K562 (cell line): ENCODE results near the gene CEP76. TPM values are rescaled to one million over a fixed set of nuclear protein-coding genes. Genes with fewer than 3 reads are reported as not detected.
A peak's percentile ranks its signal among the peaks of the same experiment; 100 is the strongest.

ENCODE experiments used
- BACH1 ChIP-seq: fragments of 200-800 bp; sonication (Bioruptor generic); IDR thresholded peaks from 2 replicates; pipeline ENCODE4 v1.6.1; 2016; ENCODE audit warnings: missing genetic modification characterization, missing compliant biosample characterization
- BHLHE40 ChIP-seq: IDR thresholded peaks from 2 replicates; pipeline ENCODE4 v1.6.1; 2011; ENCODE audit warnings: low read length, improper control_type of control experiment
- DNMT1 ChIP-seq: fragments of 450-650 bp; IDR thresholded peaks from 2 replicates; pipeline ENCODE4 v1.6.1; 2016; ENCODE audit warnings: antibody characterized with exemption, mild to moderate bottlenecking
- E2F8 ChIP-seq: fragments of 450-650 bp; IDR thresholded peaks from 2 replicates; pipeline ENCODE4 v1.7.1; 2018; ENCODE audit warnings: mild to moderate bottlenecking, low read depth; ENCODE audit not compliant: partially characterized antibody
- ELF2 ChIP-seq: fragments of 250-450 bp; sonication (Bioruptor Pico); IDR thresholded peaks from 2 replicates; pipeline ENCODE4 v1.5.0; 2021; ENCODE audit warnings: mild to moderate bottlenecking
- ELF4 ChIP-seq: fragments of 450-650 bp; formaldehyde crosslinking; IDR thresholded peaks from 2 replicates; pipeline ENCODE4 v1.4.0; 2022; ENCODE audit warnings: missing genetic modification characterization
- EP300 ChIP-seq: IDR thresholded peaks from 2 replicates; pipeline ENCODE4 v1.6.1; 2012; ENCODE audit warnings: low read length, improper control_type of control experiment
- HMGN3 ChIP-seq: IDR thresholded peaks from 2 replicates; pipeline ENCODE4 v1.6.1; 2011; ENCODE audit warnings: borderline replicate concordance, low read depth, mild to moderate bottlenecking, mixed read lengths, low read length; ENCODE audit not compliant: insufficient read length; ENCODE audit errors: extremely low read depth
- PHF20 ChIP-seq: fragments of 450-650 bp; IDR thresholded peaks from 2 replicates; pipeline ENCODE4 v1.6.1; 2018; ENCODE audit not compliant: partially characterized antibody
- PHF8 ChIP-seq: fragments of 200-600 bp; sonication (generic); IDR thresholded peaks from 2 replicates; pipeline ENCODE4 v1.6.1; 2012; ENCODE audit warnings: mixed run types, mild to moderate bottlenecking, inconsistent platforms, low read length, moderate library complexity, borderline replicate concordance
- RFX1 ChIP-seq: fragments of 450-650 bp; IDR thresholded peaks from 2 replicates; pipeline ENCODE4 v1.6.1; 2016; ENCODE audit warnings: mild to moderate bottlenecking, moderate library complexity
- TCF7 ChIP-seq: sonication (generic); IDR thresholded peaks from 2 replicates; pipeline ENCODE4 v1.6.1; 2016; ENCODE audit warnings: antibody characterized with exemption, borderline replicate concordance
- YY1 ChIP-seq, 3 experiments: IDR thresholded peaks; 2 replicates each; pipeline ENCODE4 v1.6.1; 2011; ENCODE audit warnings: low read length in 2 of 3, mild to moderate bottlenecking in 2 of 3, moderate library complexity in 2 of 3, borderline replicate concordance in 1 of 3, control low read depth in 1 of 3, low read depth in 1 of 3; ENCODE audit not compliant: insufficient read depth in 3 of 3, insufficient replicate concordance in 2 of 3, control insufficient read depth in 1 of 3, insufficient read length in 1 of 3; ENCODE audit errors: extremely low read depth in 1 of 3
- ZNF445 ChIP-seq: fragments of 250-450 bp; sonication (Bioruptor Pico); IDR thresholded peaks from 2 replicates; pipeline ENCODE4 v1.4.0; 2020; ENCODE audit warnings: low read depth, mild to moderate bottlenecking, moderate library complexity
- ZNF766 ChIP-seq: fragments of 200-800 bp; sonication (Bioruptor generic); conservative IDR thresholded peaks from 2 replicates; pipeline ENCODE4 v1.6.1; 2016; ENCODE audit warnings: missing genetic modification characterization, missing compliant biosample characterization
- polyA plus RNA-seq, 8 experiments: library from polyadenylated mRNA; depleted of rRNA in 4 of 8; stranded (reverse) in 5 of 8; unstranded in 3 of 8; fragments of >200 nt; fragmentation: Nextera tagmentation in 2 of 8; fragmentation: Illumina TruSeq in 1 of 8; extraction: Ambion mirVana in 2 of 8; extraction: Trizol in 1 of 8; gene quantifications; 2 replicates each; pipeline versions ENCODE4 v1.2.1 to v1.2.3, GENCODE V29; 2011 to 2014; ENCODE audit warnings: inconsistent platforms in 1 of 8, missing spikeins in 1 of 8
- total RNA-seq, 7 experiments: library from RNA; depleted of rRNA in 6 of 7; stranded (reverse); fragments of >200 nt in 6 of 7; fragmentation: Illumina TruSeq in 2 of 7; extraction: Trizol in 2 of 7; gene quantifications; 2 replicates each; pipeline versions ENCODE4 v1.2.1 to v1.2.3, GENCODE V29; 2011 to 2021; ENCODE audit warnings: low replicate concordance in 1 of 7
- TF ChIP-seq, protein P1 (sequence below): fragments of 200-800 bp; sonication (Bioruptor generic); IDR thresholded peaks from 2 replicates; pipeline ENCODE4 v1.6.1; 2017; ENCODE audit warnings: missing genetic modification characterization, missing compliant biosample characterization
- TF ChIP-seq, protein P2 (sequence below): fragments of 250-450 bp; sonication (Bioruptor Pico); IDR thresholded peaks from 2 replicates; pipeline ENCODE4 v1.5.0; 2021
- TF ChIP-seq, protein P3 (sequence below): fragments of 250-450 bp; sonication (Bioruptor Pico); IDR thresholded peaks from 2 replicates; pipeline ENCODE4 v1.9.0; 2021; ENCODE audit warnings: mild to moderate bottlenecking

The CEP76 gene
- total and polyA plus RNA-seq, 9 of the 15 experiments (the other 6 are each of a cell fraction or from before 2014, with no cell fraction given) = 5.3 to 27.3 (median 19.3) TPM

- TF ChIP-seq E2F8 = no peak
- 0 out of 2 replicates have a peak, but pooled peaks have one; percentile 36 for TF ChIP-seq ZNF766
- no peak for TF ChIP-seq TCF7
- TF ChIP-seq HMGN3 = peak; percentile 4
- 0 out of 2 replicates have a peak, but pooled peaks have one; percentile 27 for TF ChIP-seq BACH1
- TF ChIP-seq ZNF445 (CRISPR knock-in tag) = no peak
- TF ChIP-seq, protein P1, sequence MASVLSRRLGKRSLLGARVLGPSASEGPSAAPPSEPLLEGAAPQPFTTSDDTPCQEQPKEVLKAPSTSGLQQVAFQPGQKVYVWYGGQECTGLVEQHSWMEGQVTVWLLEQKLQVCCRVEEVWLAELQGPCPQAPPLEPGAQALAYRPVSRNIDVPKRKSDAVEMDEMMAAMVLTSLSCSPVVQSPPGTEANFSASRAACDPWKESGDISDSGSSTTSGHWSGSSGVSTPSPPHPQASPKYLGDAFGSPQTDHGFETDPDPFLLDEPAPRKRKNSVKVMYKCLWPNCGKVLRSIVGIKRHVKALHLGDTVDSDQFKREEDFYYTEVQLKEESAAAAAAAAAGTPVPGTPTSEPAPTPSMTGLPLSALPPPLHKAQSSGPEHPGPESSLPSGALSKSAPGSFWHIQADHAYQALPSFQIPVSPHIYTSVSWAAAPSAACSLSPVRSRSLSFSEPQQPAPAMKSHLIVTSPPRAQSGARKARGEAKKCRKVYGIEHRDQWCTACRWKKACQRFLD = peak; percentile 19; the same call in 1 of the 2 replicates
- TF ChIP-seq YY1 (IDR thresholded peaks at IDR 0.05; ENCODE audit: borderline replicate concordance in 1 of 3, control insufficient read depth in 1 of 3, extremely low read depth in 1 of 3, insufficient read depth in 3 of 3, insufficient read length in 1 of 3, insufficient replicate concordance in 2 of 3, low read depth in 1 of 3, low read length in 2 of 3) = no peak
- TF ChIP-seq, protein P2, sequence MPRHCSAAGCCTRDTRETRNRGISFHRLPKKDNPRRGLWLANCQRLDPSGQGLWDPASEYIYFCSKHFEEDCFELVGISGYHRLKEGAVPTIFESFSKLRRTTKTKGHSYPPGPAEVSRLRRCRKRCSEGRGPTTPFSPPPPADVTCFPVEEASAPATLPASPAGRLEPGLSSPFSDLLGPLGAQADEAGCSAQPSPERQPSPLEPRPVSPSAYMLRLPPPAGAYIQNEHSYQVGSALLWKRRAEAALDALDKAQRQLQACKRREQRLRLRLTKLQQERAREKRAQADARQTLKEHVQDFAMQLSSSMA (CRISPR knock-in tag) = no peak
- TF ChIP-seq ELF2 (CRISPR knock-in tag) = peak; percentile 68; the same call in 1 of the 2 replicates
- 0 out of 2 replicates have a peak, but pooled peaks have one; percentile 54 for TF ChIP-seq DNMT1
- TF ChIP-seq ELF4 (CRISPR knock-in tag) = no peak
- peak; percentile 83 for TF ChIP-seq PHF8
- TF ChIP-seq RFX1 = no peak
- TF ChIP-seq, protein P3, sequence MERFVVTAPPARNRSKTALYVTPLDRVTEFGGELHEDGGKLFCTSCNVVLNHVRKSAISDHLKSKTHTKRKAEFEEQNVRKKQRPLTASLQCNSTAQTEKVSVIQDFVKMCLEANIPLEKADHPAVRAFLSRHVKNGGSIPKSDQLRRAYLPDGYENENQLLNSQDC (CRISPR knock-in tag) = no peak
- no peak for TF ChIP-seq EP300
- TF ChIP-seq PHF20 = no peak
- no peak for TF ChIP-seq BHLHE40
Measured at GRCh38 chr18:12703096-12703567, 609 bp upstream of the CEP76 start (continued).
